Measurements from ENCODE around the gene BAX.

The BAX gene

GRCh38 chr19:49004964-49005614, 50.4 kb downstream of the BAX start:
- H3K4me3 ChIP-seq (ENCODE audit: low read length), result no peak overlapping the region
- no peaks in the 10 kb centered on the region for H3K4me1 ChIP-seq (ENCODE audit: insufficient read depth, low read length)
- H3K27me3 ChIP-seq (ENCODE audit: insufficient read depth, low read length), result no peaks in the 10 kb centered on the region
- no peak overlapping the region for H2AFZ ChIP-seq (ENCODE audit: low read depth, low read length)
- peaks cover 51% of the 10 kb centered on the region for H3K36me3 ChIP-seq (ENCODE audit: insufficient read depth, low read length)
- H3K9me3 ChIP-seq (ENCODE audit: low read length), result no peaks in the 10 kb centered on the region

- H3K36me3 ChIP-seq (ENCODE audit: insufficient read depth, low read length), result peaks cover 65% of the 10 kb centered on the region
These were observed 52.2 kb downstream of the BAX start for GRCh38 chr19:49006905-49007304.

GRCh38 chr19:49009828-49010227, 55.2 kb downstream of the BAX start:
- no peak overlapping the region for H2AFZ ChIP-seq (ENCODE audit: low read depth, low read length)
- H3K36me3 ChIP-seq (ENCODE audit: insufficient read depth, low read length), result peaks cover 67% of the 10 kb centered on the region
- no peaks in the 10 kb centered on the region for H3K9me3 ChIP-seq (ENCODE audit: low read length)
- H3K4me3 ChIP-seq (ENCODE audit: low read length), result no peak overlapping the region
- no peaks in the 10 kb centered on the region for H3K27me3 ChIP-seq (ENCODE audit: insufficient read depth, low read length)
- no peaks in the 10 kb centered on the region for H3K4me1 ChIP-seq (ENCODE audit: insufficient read depth, low read length)

More at GRCh38 chr19:49006905-49007304, 52.2 kb downstream of the BAX start:
- Histone ChIP-seq H3K9me3 (ENCODE audit: low read length) (no peaks in the 10 kb centered on the region), H3K4me1 (ENCODE audit: insufficient read depth, low read length) (no peaks in the 10 kb centered on the region), H3K27me3 (ENCODE audit: insufficient read depth, low read length) (no peaks in the 10 kb centered on the region), H3K4me3 (ENCODE audit: low read length) (no peak overlapping the region), H2AFZ (ENCODE audit: low read depth, low read length) (no peak overlapping the region)

GRCh38 chr19:49010453-49010852, 55.8 kb downstream of the BAX start:
- H3K4me3 ChIP-seq (ENCODE audit: low read length), result no peak overlapping the region
- H2AFZ ChIP-seq (ENCODE audit: low read depth, low read length), result no peak overlapping the region
- peaks cover 67% of the 10 kb centered on the region for H3K36me3 ChIP-seq (ENCODE audit: insufficient read depth, low read length)
- H3K4me1 ChIP-seq (ENCODE audit: insufficient read depth, low read length), result no peaks in the 10 kb centered on the region
- no peaks in the 10 kb centered on the region for H3K9me3 ChIP-seq (ENCODE audit: low read length)
- no peaks in the 10 kb centered on the region for H3K27me3 ChIP-seq (ENCODE audit: insufficient read depth, low read length)

- Histone ChIP-seq H3K9me3 (ENCODE audit: low read length) (peaks cover 5% of the 10 kb centered on the region), H3K4me3 (ENCODE audit: low read length) (no peak overlapping the region), H3K36me3 (ENCODE audit: insufficient read depth, low read length) (peaks cover 69% of the 10 kb centered on the region), H3K4me1 (ENCODE audit: insufficient read depth, low read length) (no peaks in the 10 kb centered on the region), H2AFZ (ENCODE audit: low read depth, low read length) (no peak overlapping the region), H3K27me3 (ENCODE audit: insufficient read depth, low read length) (no peaks in the 10 kb centered on the region)
These were observed 56.5 kb downstream of the BAX start for GRCh38 chr19:49011194-49011593.
